Measurements from ENCODE around the gene CYLD.
A peak's percentile ranks its signal among the peaks of the same experiment; 100 is the strongest.

Gene CYLD

DNA sequence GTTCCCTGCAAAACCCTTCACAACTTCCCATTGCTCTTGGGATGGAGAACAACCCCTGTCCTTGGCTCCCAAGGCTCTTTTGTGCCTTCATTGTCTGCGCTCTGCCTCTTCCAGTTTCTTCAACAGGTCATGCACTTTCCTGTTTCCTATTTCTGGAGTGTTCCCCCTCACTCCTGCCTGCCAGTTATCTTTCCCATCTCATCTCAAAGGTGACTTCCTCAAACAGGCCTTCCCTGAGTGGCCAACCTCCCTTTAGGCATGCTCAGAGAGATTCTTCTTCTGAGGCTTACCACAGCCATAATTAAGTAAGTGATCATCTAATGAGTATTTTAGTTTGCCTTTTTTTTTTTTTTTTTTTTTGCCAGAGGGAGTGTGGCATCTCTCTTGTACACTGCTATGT lies 2.9 kb upstream of the CYLD start (continued):
- TF ChIP-seq, protein P1, sequence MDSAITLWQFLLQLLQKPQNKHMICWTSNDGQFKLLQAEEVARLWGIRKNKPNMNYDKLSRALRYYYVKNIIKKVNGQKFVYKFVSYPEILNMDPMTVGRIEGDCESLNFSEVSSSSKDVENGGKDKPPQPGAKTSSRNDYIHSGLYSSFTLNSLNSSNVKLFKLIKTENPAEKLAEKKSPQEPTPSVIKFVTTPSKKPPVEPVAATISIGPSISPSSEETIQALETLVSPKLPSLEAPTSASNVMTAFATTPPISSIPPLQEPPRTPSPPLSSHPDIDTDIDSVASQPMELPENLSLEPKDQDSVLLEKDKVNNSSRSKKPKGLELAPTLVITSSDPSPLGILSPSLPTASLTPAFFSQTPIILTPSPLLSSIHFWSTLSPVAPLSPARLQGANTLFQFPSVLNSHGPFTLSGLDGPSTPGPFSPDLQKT (IDR thresholded peaks at IDR 0.05; ENCODE audit: borderline replicate concordance, low read depth, low read length), result no peak
- TF ChIP-seq GLIS2 (tag by site-specific recombination; IDR thresholded peaks at IDR 0.05), result no peak

DNA sequence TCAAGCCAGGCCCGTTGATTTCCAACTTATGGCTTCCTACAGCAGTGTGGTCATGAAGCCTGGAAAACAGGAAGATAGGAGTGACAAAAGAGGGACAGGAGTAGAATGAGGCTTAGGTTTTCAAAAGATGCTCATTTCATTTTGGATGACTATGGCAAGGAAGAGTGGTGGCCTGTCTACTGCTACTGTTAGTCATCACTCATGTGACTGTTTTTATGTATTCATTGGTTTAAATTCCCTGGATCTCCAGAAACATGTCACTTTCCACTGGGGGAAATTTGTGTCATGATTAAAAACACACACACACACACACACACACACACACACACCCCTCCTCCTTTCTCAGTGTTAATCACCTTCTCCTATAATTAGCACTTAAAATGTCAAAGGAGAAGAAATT lies 1.1 kb upstream of the CYLD start:
- Histone ChIP-seq H3K4me1 (ENCODE audit: control insufficient read depth, insufficient read depth, low read length) (peaks cover 5% of the 10 kb centered on the region), H3K4me3 (ENCODE audit: low read depth, low read length) (no peak overlapping the region), H3K9me3 (ENCODE audit: control insufficient read depth, insufficient read depth, low read depth, low read length) (no peaks in the 10 kb centered on the region), H3K36me3 (ENCODE audit: control insufficient read depth in 2 of 2, insufficient read depth in 1 of 2, low read length in 2 of 2) (peaks cover 4 to 9% of the 10 kb centered on the region in 2 experiments; a peak in 2 of 3 replicates), H3K27ac (ENCODE audit: extremely low read depth, low read depth, low read length) (no peak overlapping the region)
- CTCF ChIA-PET, result interaction anchor here (1.0 to 1.1 kb wide), 3 partner anchors 15 to 69 kb away, joined by 3 to 5 read pairs (median 4); no protein-coding TSS in a partner anchor
- TF ChIP-seq PRDM1 (tag by site-specific recombination; IDR thresholded peaks at IDR 0.05) (peak; percentile 75), ZNF76 (tag by site-specific recombination; IDR thresholded peaks at IDR 0.05; ENCODE audit: borderline replicate concordance, low read depth) (no peak), ZSCAN4 (tag by site-specific recombination; IDR thresholded peaks at IDR 0.05) (peak; percentile 39; the same call in 1 of the 2 replicates), ZNF174 (tag by site-specific recombination; IDR thresholded peaks at IDR 0.05) (no peak), ZNF146 (tag by site-specific recombination; IDR thresholded peaks at IDR 0.05) (no peak), ZNF341 (tag by site-specific recombination; IDR thresholded peaks at IDR 0.05; ENCODE audit: low read depth) (no peak), ZNF560 (tag by site-specific recombination; IDR thresholded peaks at IDR 0.05; ENCODE audit: borderline replicate concordance) (no peak), ZNF366 (tag by site-specific recombination; conservative IDR thresholded peaks at IDR 0.05) (peak; percentile 25; the same call in 1 of the 2 replicates), WT1 (tag by site-specific recombination; IDR thresholded peaks at IDR 0.05) (0 out of 2 replicates have a peak, but pooled peaks have one; percentile 26), ZNF398 (tag by site-specific recombination; IDR thresholded peaks at IDR 0.05) (peak; percentile 46), KLF1 (tag by site-specific recombination; IDR thresholded peaks at IDR 0.05) (no peak), ZNF335 (tag by site-specific recombination; conservative IDR thresholded peaks at IDR 0.05) (peak; percentile 30; the same call in 1 of the 2 replicates), ZNF169 (tag by site-specific recombination; IDR thresholded peaks at IDR 0.05) (0 out of 2 replicates have a peak, but pooled peaks have one; percentile 24)
- TF ChIP-seq, protein P2, sequence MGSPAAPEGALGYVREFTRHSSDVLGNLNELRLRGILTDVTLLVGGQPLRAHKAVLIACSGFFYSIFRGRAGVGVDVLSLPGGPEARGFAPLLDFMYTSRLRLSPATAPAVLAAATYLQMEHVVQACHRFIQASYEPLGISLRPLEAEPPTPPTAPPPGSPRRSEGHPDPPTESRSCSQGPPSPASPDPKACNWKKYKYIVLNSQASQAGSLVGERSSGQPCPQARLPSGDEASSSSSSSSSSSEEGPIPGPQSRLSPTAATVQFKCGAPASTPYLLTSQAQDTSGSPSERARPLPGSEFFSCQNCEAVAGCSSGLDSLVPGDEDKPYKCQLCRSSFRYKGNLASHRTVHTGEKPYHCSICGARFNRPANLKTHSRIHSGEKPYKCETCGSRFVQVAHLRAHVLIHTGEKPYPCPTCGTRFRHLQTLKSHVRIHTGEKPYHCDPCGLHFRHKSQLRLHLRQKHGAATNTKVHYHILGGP (tag by site-specific recombination; IDR thresholded peaks at IDR 0.05), result peak; percentile 39; the same call in 1 of the 2 replicates
- POLR2A ChIA-PET, result interaction anchor here (1.2 kb wide), 1 partner anchor 12 kb away, joined by 5 read pairs; no protein-coding TSS in a partner anchor

DNA sequence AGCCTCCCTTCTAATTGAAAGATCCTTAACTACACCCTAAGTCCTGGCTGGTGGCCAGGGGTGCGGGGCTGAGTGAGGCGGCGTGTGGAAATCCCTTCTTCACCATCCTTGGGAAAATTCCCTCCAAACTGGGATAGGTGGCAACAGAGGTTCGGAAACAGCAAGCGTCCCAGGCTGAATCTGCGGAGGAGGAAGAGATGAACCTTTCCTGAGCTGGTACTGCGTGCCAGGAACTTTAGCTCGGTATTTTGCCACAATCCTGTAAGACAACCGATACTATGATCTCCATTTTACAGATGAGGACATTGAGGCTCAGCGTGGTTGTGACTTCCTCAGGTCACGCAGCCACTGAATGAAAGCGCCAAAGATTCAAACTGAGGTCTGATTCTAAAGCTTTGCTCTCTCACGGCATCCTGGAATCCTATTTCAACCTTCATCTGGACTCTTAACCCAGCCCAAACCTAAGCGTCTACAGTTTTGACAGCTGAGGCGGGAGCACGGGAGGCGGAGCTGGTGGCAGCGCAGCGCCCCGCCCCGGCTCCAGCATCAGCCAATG lies 583 bp upstream of the CYLD start:
- CTCF ChIA-PET, result interaction anchor here (0.6 to 1.1 kb wide), 8 partner anchors 10 to 784 kb away, joined by 3 to 5 read pairs (median 3); no protein-coding TSS in a partner anchor
- Histone ChIP-seq H3K36me3 (ENCODE audit: control insufficient read depth in 2 of 2, insufficient read depth in 1 of 2, low read length in 2 of 2) (peaks cover 8 to 9% of the 10 kb centered on the region in 2 experiments; a peak in 2 of 3 replicates), H3K4me3 (ENCODE audit: low read depth, low read length) (peak overlapping the region; percentile 34), H3K4me1 (ENCODE audit: control insufficient read depth, insufficient read depth, low read length) (peaks cover 5% of the 10 kb centered on the region), H3K9me3 (ENCODE audit: control insufficient read depth, insufficient read depth, low read depth, low read length) (no peaks in the 10 kb centered on the region), H3K27ac (ENCODE audit: extremely low read depth, low read depth, low read length) (no peak overlapping the region)
- POLR2A ChIA-PET, result interaction anchor here (1.2 kb wide), 1 partner anchor 12 kb away, joined by 5 read pairs; no protein-coding TSS in a partner anchor
- TF ChIP-seq ZNF629 (tag by site-specific recombination; IDR thresholded peaks at IDR 0.05) (no peak), ZNF426 (tag by site-specific recombination; IDR thresholded peaks at IDR 0.05) (no peak), PRDM1 (tag by site-specific recombination; IDR thresholded peaks at IDR 0.05) (no peak), ZNF366 (tag by site-specific recombination; conservative IDR thresholded peaks at IDR 0.05) (0 out of 2 replicates have a peak, but pooled peaks have one; percentile 12), ZNF776 (tag by site-specific recombination; IDR thresholded peaks at IDR 0.05; ENCODE audit: borderline replicate concordance) (no peak), ZBTB17 (tag by site-specific recombination; IDR thresholded peaks at IDR 0.05) (peak; percentile 90), ZNF560 (tag by site-specific recombination; IDR thresholded peaks at IDR 0.05; ENCODE audit: borderline replicate concordance) (no peak), RBAK (tag by site-specific recombination; IDR thresholded peaks at IDR 0.05) (no peak), TRIM28 (IDR thresholded peaks at IDR 0.05; ENCODE audit: borderline replicate concordance, low read length) (0 out of 2 replicates have a peak, but pooled peaks have one; percentile 34), IKZF3 (tag by site-specific recombination; IDR thresholded peaks at IDR 0.05) (0 out of 2 replicates have a peak, but pooled peaks have one; percentile 45), MYNN (tag by site-specific recombination; IDR thresholded peaks at IDR 0.05; ENCODE audit: borderline replicate concordance) (peak; percentile 66; the same call in 1 of the 2 replicates)
- TF ChIP-seq, protein P3, sequence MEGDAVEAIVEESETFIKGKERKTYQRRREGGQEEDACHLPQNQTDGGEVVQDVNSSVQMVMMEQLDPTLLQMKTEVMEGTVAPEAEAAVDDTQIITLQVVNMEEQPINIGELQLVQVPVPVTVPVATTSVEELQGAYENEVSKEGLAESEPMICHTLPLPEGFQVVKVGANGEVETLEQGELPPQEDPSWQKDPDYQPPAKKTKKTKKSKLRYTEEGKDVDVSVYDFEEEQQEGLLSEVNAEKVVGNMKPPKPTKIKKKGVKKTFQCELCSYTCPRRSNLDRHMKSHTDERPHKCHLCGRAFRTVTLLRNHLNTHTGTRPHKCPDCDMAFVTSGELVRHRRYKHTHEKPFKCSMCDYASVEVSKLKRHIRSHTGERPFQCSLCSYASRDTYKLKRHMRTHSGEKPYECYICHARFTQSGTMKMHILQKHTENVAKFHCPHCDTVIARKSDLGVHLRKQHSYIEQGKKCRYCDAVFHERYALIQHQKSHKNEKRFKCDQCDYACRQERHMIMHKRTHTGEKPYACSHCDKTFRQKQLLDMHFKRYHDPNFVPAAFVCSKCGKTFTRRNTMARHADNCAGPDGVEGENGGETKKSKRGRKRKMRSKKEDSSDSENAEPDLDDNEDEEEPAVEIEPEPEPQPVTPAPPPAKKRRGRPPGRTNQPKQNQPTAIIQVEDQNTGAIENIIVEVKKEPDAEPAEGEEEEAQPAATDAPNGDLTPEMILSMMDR (tag by site-specific recombination; IDR thresholded peaks at IDR 0.05), result peak; percentile 12; the same call in 1 of the 2 replicates

Measured in HEK293 (cell line).